GM19463 (cell line): ENCODE results near the gene PTPRF.

Source experiments
- ATAC-seq: cut with Tn5 transposase; IDR thresholded peaks from one replicate; pipeline ENCODE4 v1.9.1; 2021; ENCODE audit warnings: mild to moderate bottlenecking, moderate library complexity; ENCODE audit not compliant: unreplicated experiment

The PTPRF gene

GRCh38 chr1:43653339-43653738, 122.7 kb downstream of the PTPRF start:
- no peak for ATAC-seq

GRCh38 chr1:43653893-43654292, 123.2 kb downstream of the PTPRF start:
- no peak for ATAC-seq

GRCh38 chr1:43655953-43656352, 125.3 kb downstream of the PTPRF start:
- no peak for ATAC-seq

DNA sequence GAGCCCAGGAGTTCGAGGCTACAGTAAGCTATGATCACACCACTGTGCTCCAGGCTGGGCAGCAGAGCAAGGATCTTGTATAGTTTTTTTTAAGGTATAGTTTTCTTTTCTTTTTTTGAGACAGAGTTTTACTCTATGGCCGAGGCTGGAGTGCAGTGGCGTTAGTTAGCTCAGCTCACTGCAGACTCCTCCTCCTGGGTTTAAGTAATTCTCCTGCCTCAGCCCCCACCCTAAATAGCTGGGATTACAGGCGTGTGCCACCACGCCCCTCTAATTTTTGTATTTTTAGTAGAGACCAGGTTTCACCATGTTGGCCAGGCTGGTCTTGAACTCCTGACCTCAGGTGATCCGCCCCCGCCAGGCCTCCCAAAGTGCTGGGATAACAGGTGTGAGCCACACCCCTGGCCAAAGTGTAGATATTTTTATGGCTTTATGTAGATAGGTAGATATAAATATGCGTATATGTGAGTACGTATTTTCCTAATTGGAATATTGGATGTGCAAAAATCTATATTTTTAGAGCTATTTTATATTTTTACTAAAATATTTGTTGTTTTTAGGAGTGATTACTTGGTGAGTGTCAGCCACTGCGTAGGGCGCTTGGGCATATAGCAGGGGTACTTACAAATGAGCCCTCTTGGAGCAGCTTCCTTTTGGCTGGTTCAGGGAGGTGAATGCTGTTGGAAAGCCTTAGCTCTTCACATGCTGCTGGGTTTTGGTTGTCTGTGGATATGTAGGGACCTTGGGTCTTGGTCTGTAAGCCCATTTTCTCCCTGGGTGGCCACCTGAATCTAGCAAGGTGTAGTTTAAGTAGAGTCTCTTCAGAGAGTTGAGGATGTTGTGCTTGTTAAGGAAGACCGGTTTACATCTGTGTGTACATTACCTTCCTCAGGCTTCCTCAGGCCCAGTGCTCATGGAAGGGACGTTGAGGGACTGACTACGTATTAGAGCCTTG, 128.8 kb downstream of the PTPRF start:
- ATAC-seq, result no peak

GRCh38 chr1:43660355-43660754, 129.7 kb downstream of the PTPRF start:
- no peak for ATAC-seq

DNA sequence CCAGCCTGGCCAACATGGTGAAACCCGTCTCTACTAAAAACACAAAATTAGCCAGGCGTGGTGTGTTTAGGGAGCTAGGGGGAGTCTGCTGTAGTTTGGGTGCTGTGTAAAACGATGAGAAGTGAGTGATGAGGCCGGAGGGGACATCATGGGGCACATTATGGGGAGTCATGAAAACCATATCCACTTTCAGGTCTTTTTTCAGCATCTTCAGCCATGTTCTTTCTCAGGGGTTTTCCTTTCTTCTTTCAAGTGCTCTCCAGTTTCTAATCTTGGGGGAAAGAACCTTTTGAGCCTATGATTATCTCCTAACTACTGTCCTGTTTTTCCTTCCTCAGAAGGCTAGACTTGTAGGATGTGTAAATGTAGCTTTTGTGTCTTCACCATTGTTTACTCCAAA, 133.7 kb downstream of the PTPRF start:
- no peak for ATAC-seq

GRCh38 chr1:43666608-43667007, 135.9 kb downstream of the PTPRF start:
- no peak for ATAC-seq

DNA sequence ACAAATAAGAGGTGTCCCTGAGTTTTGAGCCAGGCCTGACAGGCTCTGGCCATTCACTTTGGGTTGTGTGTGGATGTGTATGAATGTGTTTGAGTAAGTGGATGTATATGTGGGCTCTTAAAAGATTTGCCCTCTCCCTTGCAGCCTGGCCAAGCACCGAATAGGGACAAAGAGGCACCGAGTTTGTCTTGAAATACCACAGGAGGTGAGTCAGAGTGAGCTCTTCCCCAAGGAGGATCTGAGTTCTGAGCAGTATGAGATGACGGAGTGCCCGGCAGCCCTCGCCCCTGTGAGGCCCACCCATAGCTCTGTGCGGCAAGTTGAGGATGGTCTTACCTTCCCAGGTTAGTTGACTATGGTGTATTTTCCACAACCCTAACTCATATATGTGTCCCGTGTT, 138.3 kb downstream of the PTPRF start:
- ATAC-seq, result no peak

- ATAC-seq, result no peak
These were observed 139.2 kb downstream of the PTPRF start for GRCh38 chr1:43669878-43670277.

DNA sequence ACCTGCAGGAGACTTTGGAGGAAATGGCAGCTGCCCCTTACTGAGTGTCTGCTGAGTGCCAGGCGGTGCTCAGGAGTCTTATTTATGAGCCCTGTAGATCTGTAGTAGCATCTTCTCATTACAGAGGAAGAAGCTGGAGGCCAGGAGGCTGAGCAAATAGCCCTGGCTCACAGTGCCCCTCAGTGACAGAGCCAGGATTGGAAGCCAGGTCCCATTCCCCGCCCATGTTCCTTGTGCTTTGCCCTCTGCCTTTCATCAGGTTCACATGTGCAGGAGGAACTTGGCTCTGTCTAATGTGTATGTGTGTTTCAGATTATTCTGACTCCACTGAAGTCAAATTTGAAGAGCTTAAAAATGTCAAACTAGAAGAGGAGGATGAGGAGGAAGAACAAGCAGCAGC, 140.5 kb downstream of the PTPRF start:
- no peak for ATAC-seq

DNA sequence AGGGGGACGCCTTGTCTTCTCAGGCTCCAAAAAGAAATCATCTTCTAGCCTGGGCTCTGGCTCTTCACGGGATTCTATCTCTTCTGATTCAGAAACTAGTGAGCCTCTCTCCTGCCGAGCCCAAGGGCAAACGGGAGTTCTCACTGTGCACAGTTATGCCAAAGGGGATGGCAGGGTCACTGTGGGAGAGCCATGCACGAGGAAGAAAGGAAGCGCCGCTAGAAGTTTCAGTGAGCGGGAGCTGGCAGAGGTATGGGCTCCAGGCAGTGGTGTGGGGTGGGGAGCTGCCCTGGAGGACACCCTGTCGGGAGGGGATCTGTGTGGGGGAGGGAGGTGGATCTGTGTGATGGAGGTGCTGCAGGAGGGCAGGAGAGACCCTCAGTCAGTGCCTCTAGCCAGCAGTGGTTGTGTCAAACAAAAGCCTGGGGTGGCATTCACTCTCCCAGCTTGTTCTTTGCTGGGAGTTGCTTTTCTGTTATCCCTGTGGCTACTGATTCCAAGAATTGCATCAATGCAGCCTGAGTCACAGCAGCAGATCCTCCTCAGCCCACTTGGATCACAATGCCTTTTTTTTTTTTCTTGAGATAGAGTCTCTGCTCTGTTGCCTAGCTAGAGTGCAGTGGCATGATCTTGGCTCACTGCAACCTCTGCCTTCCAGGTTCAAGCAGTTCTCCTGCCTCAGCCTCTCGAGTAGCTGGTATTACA, 141.1 kb downstream of the PTPRF start:
- no peak for ATAC-seq

- ATAC-seq, result no peak
These were observed 142.6 kb downstream of the PTPRF start for GRCh38 chr1:43673261-43673660.
